ENCODE measurements around the gene MRGPRX2. TPM values are rescaled to one million over a fixed set of nuclear protein-coding genes. Genes with fewer than 3 reads are reported as not detected.

Gene MRGPRX2
- not detected in 2 replicates for total RNA-seq

GRCh38 chr11:19060629-19061028 lies at the start of gene MRGPRX2:
Gene MRGPRX2, minus strand, starts transcription at chr11:19060717. Its CDS starts 4,315 bp downstream, at chr11:19056402.

Other genes with a start within 250 kb of the MRGPRX2 start
- not detected in 2 replicates for gene MRGPRX1, start 121.3 kb downstream of the MRGPRX2 start, total RNA-seq
- 9.6 and 17.8 TPM in 2 replicates for gene ZDHHC13, start 56.5 kb upstream of the MRGPRX2 start, total RNA-seq
- not detected in 2 replicates for gene CSRP3, start 141.3 kb upstream of the MRGPRX2 start, total RNA-seq
- gene E2F8, start 180.2 kb upstream of the MRGPRX2 start, total RNA-seq: under 0.01 TPM in 1 of 2 replicates, not detected in the other